Smooth muscle cell (in vitro differentiated cells): ENCODE measurements around the gene PPM1N. TPM values are rescaled to one million over a fixed set of nuclear protein-coding genes. Genes with fewer than 3 reads are reported as not detected.

Source experiments
- DNase-seq: peaks from one replicate; lab custom pipeline; 2025; ENCODE audit not compliant: unreplicated experiment; lab: John Stamatoyannopoulos, UW
- H2AFZ ChIP-seq: fragments of 200-600 bp; sonication (generic); 2 replicates; pipeline ENCODE4 v1.6.0; 2016; ENCODE audit warnings: antibody characterized with exemption, low read depth, mild to moderate bottlenecking
- H3F3A ChIP-seq: fragments of 200-600 bp; sonication (generic); 2 replicates; pipeline ENCODE4 v1.6.0; 2017; ENCODE audit warnings: antibody characterized with exemption, low read depth
- H3K27ac ChIP-seq: fragments of 200-600 bp; sonication (generic); 2 replicates; pipeline ENCODE4 v1.5.1; 2016; ENCODE audit warnings: low read depth, mild to moderate bottlenecking
- H3K27me3 ChIP-seq: fragments of 200-600 bp; sonication (generic); 2 replicates; pipeline ENCODE4 v1.6.1; 2016; ENCODE audit warnings: low read depth, mild to moderate bottlenecking
- H3K36me3 ChIP-seq: fragments of 200-600 bp; sonication (generic); 2 replicates; pipeline ENCODE4 v1.5.1; 2016; ENCODE audit warnings: low read depth
- H3K4me1 ChIP-seq: fragments of 200-600 bp; sonication (generic); 2 replicates; pipeline ENCODE4 v1.5.1; 2016; ENCODE audit warnings: low read depth
- H3K4me2 ChIP-seq: fragments of 200-600 bp; sonication (generic); 2 replicates; pipeline ENCODE4 v1.6.0; 2016; ENCODE audit warnings: mild to moderate bottlenecking
- H3K4me3 ChIP-seq: fragments of 200-600 bp; sonication (generic); 2 replicates; pipeline ENCODE4 v1.5.1; 2016; ENCODE audit warnings: mild to moderate bottlenecking
- H3K79me2 ChIP-seq: fragments of 200-600 bp; sonication (generic); 2 replicates; pipeline ENCODE4 v1.6.0; 2016; ENCODE audit warnings: low read depth, mild to moderate bottlenecking
- H3K9ac ChIP-seq: fragments of 200-600 bp; sonication (generic); 2 replicates; pipeline ENCODE4 v1.6.0; 2016; ENCODE audit warnings: low read depth
- H3K9me3 ChIP-seq: fragments of 200-600 bp; sonication (generic); replicated peaks from 2 replicates; pipeline ENCODE4 v1.5.1; 2016; ENCODE audit warnings: low read depth
- H4K20me1 ChIP-seq: fragments of 200-600 bp; sonication (generic); 2 replicates; pipeline ENCODE4 v1.6.0; 2016; ENCODE audit warnings: low read depth
- WGBS: methylation state at CpG from one replicate; pipeline ENCODE4 v1.1.7; 2016; ENCODE audit warnings: low lambda C conversion rate; 5-methylcytosine and 5-hydroxymethylcytosine counted together
- polyA plus RNA-seq: library from polyadenylated mRNA; unstranded; fragments of >200 nt; fragmentation: Nextera tagmentation; extraction: Ambion mirVana; gene quantifications from 2 replicates; pipeline ENCODE4 v1.2.1, GENCODE V29; 2016
- total RNA-seq: library from RNA; depleted of rRNA; stranded (reverse); fragments of >200 nt; gene quantifications from 2 replicates; pipeline ENCODE4 v1.2.3, GENCODE V29; 2014
- TF ChIP-seq, protein P1 (sequence below): fragments of 200-600 bp; sonication (generic); IDR thresholded peaks from 2 replicates; pipeline ENCODE4 v1.5.1; 2017; ENCODE audit warnings: borderline replicate concordance, mild to moderate bottlenecking, antibody characterized with exemption; ENCODE audit not compliant: insufficient read depth, poor library complexity, severe bottlenecking

The PPM1N gene
- total and polyA plus RNA-seq, 2 experiments from 2014 or later, result 0.16 to 0.58 TPM

DNA sequence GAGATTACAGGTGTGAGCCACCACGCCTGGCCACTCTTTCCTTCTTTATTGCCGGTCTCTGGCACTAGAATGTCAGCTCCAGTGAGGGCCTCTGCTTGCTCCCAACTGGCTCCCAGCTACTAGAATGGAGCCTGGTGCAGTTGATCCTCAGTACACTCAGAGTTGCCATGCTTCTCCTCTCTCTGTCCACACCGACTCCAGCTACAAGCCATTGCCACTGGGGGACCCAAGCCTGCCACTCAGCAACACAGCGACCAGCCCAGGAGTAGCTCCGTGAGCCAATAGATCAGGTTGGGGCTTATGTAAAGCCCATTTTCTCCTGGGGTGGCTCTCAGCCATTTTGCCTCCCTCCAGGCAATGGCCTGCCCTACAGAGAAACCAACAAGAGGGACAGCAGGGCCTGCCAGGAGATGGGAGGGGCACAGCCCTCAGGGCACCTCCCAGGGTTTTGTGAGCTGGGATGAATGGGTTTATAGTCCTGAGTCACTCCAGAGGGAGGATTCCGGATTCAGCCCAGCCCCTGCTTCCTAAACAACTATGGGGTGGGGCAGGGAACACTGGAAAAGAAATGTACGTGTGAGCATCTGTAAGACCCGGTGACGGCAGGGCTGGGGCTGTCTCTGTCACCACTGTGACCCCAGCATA lies 49.8 kb downstream of the PPM1N start:
- Histone ChIP-seq H4K20me1 (peaks cover 11% of the 10 kb centered on the region), H3K27ac (no peak overlapping the region), H3K36me3 (no peaks in the 10 kb centered on the region), H3K4me1 (peaks cover 4% of the 10 kb centered on the region), H3K27me3 (no peaks in the 10 kb centered on the region), H2AFZ (no peak overlapping the region), H3K4me2 (no peak overlapping the region), H3K79me2 (no peaks in the 10 kb centered on the region), H3K9me3 (no peaks in the 10 kb centered on the region), H3F3A (no peaks in the 10 kb centered on the region), H3K9ac (no peak overlapping the region), H3K4me3 (no peak overlapping the region)
- DNase-seq, result no peak
- TF ChIP-seq, protein P1, sequence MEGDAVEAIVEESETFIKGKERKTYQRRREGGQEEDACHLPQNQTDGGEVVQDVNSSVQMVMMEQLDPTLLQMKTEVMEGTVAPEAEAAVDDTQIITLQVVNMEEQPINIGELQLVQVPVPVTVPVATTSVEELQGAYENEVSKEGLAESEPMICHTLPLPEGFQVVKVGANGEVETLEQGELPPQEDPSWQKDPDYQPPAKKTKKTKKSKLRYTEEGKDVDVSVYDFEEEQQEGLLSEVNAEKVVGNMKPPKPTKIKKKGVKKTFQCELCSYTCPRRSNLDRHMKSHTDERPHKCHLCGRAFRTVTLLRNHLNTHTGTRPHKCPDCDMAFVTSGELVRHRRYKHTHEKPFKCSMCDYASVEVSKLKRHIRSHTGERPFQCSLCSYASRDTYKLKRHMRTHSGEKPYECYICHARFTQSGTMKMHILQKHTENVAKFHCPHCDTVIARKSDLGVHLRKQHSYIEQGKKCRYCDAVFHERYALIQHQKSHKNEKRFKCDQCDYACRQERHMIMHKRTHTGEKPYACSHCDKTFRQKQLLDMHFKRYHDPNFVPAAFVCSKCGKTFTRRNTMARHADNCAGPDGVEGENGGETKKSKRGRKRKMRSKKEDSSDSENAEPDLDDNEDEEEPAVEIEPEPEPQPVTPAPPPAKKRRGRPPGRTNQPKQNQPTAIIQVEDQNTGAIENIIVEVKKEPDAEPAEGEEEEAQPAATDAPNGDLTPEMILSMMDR, result no peak
- WGBS, result 77% methylated on average over 9 of the region's 9 CpGs

Other genes with a start within 250 kb of the PPM1N start
- 20.0 and 23.0 TPM in 2 replicates for gene MARK4, start 247.2 kb upstream of the PPM1N start, total RNA-seq
- gene MARK4, start 247.2 kb upstream of the PPM1N start, polyA plus RNA-seq, result 15.6 and 21.9 TPM in 2 replicates
- not detected in 2 replicates for gene CKM, start 175.6 kb upstream of the PPM1N start, total RNA-seq
- 0.31 TPM in 1 of 2 replicates, not detected in the other for gene CKM, start 175.6 kb upstream of the PPM1N start, polyA plus RNA-seq
- 2.6 and 6.3 TPM in 2 replicates for gene KLC3, start 157.7 kb upstream of the PPM1N start, total RNA-seq
- gene KLC3, start 157.7 kb upstream of the PPM1N start, polyA plus RNA-seq, result 4.8 and 11.2 TPM in 2 replicates
- gene ERCC2, start 127.9 kb upstream of the PPM1N start, total RNA-seq, result 12.8 and 13.4 TPM in 2 replicates
- gene ERCC2, start 127.9 kb upstream of the PPM1N start, polyA plus RNA-seq, result 5.7 and 14.6 TPM in 2 replicates
- 26.3 and 66.4 TPM in 2 replicates for gene PPP1R13L, start 93.4 kb upstream of the PPM1N start, total RNA-seq
- 28.1 and 77.1 TPM in 2 replicates for gene PPP1R13L, start 93.4 kb upstream of the PPM1N start, polyA plus RNA-seq
- gene POLR1G, start 91.8 kb upstream of the PPM1N start, total RNA-seq, result 1.4 and 1.6 TPM in 2 replicates
- 2.7 and 3.9 TPM in 2 replicates for gene POLR1G, start 91.8 kb upstream of the PPM1N start, polyA plus RNA-seq
- gene ERCC1, start 74.5 kb upstream of the PPM1N start, total RNA-seq, result 60.8 and 72.6 TPM in 2 replicates
- gene ERCC1, start 74.5 kb upstream of the PPM1N start, polyA plus RNA-seq, result 81.5 and 90.4 TPM in 2 replicates
- 171 and 186 TPM in 2 replicates for gene FOSB, start 30.4 kb upstream of the PPM1N start, total RNA-seq
- 178 and 299 TPM in 2 replicates for gene FOSB, start 30.4 kb upstream of the PPM1N start, polyA plus RNA-seq
- 6.3 and 20.5 TPM in 2 replicates for gene RTN2, start 1.4 kb upstream of the PPM1N start, total RNA-seq
- gene RTN2, start 1.4 kb upstream of the PPM1N start, polyA plus RNA-seq, result 24.4 and 28.0 TPM in 2 replicates
- 75.8 and 83.8 TPM in 2 replicates for gene VASP, start 9.0 kb downstream of the PPM1N start, total RNA-seq
- gene VASP, start 9.0 kb downstream of the PPM1N start, polyA plus RNA-seq, result 73.6 and 107 TPM in 2 replicates
- 6.2 and 8.8 TPM in 2 replicates for gene OPA3, start 86.4 kb downstream of the PPM1N start, total RNA-seq
- gene OPA3, start 86.4 kb downstream of the PPM1N start, polyA plus RNA-seq, result 10.3 and 13.3 TPM in 2 replicates
- not detected in 2 replicates for gene GPR4, start 103.8 kb downstream of the PPM1N start, total RNA-seq
- gene GPR4, start 103.8 kb downstream of the PPM1N start, polyA plus RNA-seq, result 0.31 TPM in 1 of 2 replicates, not detected in the other
- gene EML2, start 141.0 kb downstream of the PPM1N start, total RNA-seq, result 7.7 and 15.6 TPM in 2 replicates
- 19.0 and 20.8 TPM in 2 replicates for gene EML2, start 141.0 kb downstream of the PPM1N start, polyA plus RNA-seq
- 0.99 and 1.8 TPM in 2 replicates for gene GIPR, start 169.8 kb downstream of the PPM1N start, total RNA-seq
- gene GIPR, start 169.8 kb downstream of the PPM1N start, polyA plus RNA-seq, result 2.4 and 3.4 TPM in 2 replicates
- 234 and 284 TPM in 2 replicates for gene SNRPD2, start 193.5 kb downstream of the PPM1N start, total RNA-seq
- gene SNRPD2, start 193.5 kb downstream of the PPM1N start, polyA plus RNA-seq, result 637 and 690 TPM in 2 replicates
- 12.2 and 12.9 TPM in 2 replicates for gene QPCTL, start 194.2 kb downstream of the PPM1N start, total RNA-seq
- 10.0 and 13.3 TPM in 2 replicates for gene QPCTL, start 194.2 kb downstream of the PPM1N start, polyA plus RNA-seq
- 5.6 and 7.2 TPM in 2 replicates for gene FBXO46, start 232.5 kb downstream of the PPM1N start, total RNA-seq
- gene FBXO46, start 232.5 kb downstream of the PPM1N start, polyA plus RNA-seq, result 7.9 and 13.1 TPM in 2 replicates
- gene MEIOSIN, start 235.0 kb downstream of the PPM1N start, total RNA-seq, result not detected in 2 replicates
- 0.12 TPM in 1 of 2 replicates, not detected in the other for gene MEIOSIN, start 235.0 kb downstream of the PPM1N start, polyA plus RNA-seq